WI38 (cell line): Measurements from ENCODE around the gene ZSWIM6.

Source experiments
- H3K4me3 ChIP-seq: 2 replicates; pipeline ENCODE4 v1.5.1; 2011; ENCODE audit warnings: low read depth, mild to moderate bottlenecking, control low read depth, low read length
- CTCF ChIP-seq: IDR thresholded peaks from 2 replicates; pipeline ENCODE4 v1.5.1; 2012; ENCODE audit warnings: low read depth, mild to moderate bottlenecking, control low read depth, low read length

Gene ZSWIM6

GRCh38 chr5:61582205-61582820 lies 250.3 kb downstream of the ZSWIM6 start:
- no peak overlapping the region for H3K4me3 ChIP-seq
- no peak for TF ChIP-seq CTCF

- TF ChIP-seq CTCF = no peak
- H3K4me3 ChIP-seq = no peak overlapping the region
These were observed 250.8 kb downstream of the ZSWIM6 start for GRCh38 chr5:61582887-61583286.

GRCh38 chr5:61586096-61587084 lies 254.3 kb downstream of the ZSWIM6 start:
- TF ChIP-seq CTCF = no peak

GRCh38 chr5:61587125-61587524 lies 255.1 kb downstream of the ZSWIM6 start:
- TF ChIP-seq CTCF = no peak
- no peak overlapping the region for H3K4me3 ChIP-seq

More at GRCh38 chr5:61586096-61587084, 254.3 kb downstream of the ZSWIM6 start:
- no peak overlapping the region for H3K4me3 ChIP-seq

GRCh38 chr5:61588216-61588615 lies 256.2 kb downstream of the ZSWIM6 start:
- TF ChIP-seq CTCF = no peak
- H3K4me3 ChIP-seq = no peak overlapping the region

- no peak overlapping the region for H3K4me3 ChIP-seq
- no peak for TF ChIP-seq CTCF
These were observed 257.9 kb downstream of the ZSWIM6 start for GRCh38 chr5:61589946-61590345.

GRCh38 chr5:61590473-61590872 lies 258.4 kb downstream of the ZSWIM6 start:
- no peak overlapping the region for H3K4me3 ChIP-seq
- TF ChIP-seq CTCF = no peak
